ENCODE data around the gene PTPRN2.

DNA sequence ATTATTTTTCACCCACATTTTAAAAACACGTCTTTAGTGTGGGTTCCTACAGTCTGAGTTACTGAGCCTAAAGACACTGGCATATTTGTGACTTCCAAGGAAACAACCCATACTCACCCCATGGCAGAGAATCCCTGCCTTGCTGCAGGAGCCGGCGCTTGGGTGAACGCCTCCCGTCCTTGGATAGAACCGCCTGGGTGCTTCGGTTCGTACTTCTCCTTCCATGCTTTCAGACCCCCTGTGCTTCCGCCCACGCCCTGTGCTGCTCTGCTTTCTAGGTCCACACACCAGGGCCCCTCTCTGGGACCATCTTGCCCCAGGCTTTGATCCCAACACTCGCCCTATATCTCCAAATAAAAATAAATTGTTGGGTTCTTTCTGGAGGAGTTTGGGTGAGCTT lies 125.8 kb downstream of the PTPRN2 start:
- TF ChIP-seq, protein P1, sequence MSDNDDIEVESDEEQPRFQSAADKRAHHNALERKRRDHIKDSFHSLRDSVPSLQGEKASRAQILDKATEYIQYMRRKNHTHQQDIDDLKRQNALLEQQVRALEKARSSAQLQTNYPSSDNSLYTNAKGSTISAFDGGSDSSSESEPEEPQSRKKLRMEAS (IDR thresholded peaks at IDR 0.05; ENCODE audit: low read depth) = no peak
- TF ChIP-seq YY1 (IDR thresholded peaks at IDR 0.05; ENCODE audit: low read depth) (no peak), CTCF (IDR thresholded peaks at IDR 0.05) (no peak), SIN3A (IDR thresholded peaks at IDR 0.05; ENCODE audit: borderline replicate concordance, low read depth, low read length) (no peak), FOXM1 (IDR thresholded peaks at IDR 0.05; ENCODE audit: low read depth) (no peak), RAD21 (IDR thresholded peaks at IDR 0.05; ENCODE audit: low read length) (no peak), TAF1 (IDR thresholded peaks at IDR 0.05; ENCODE audit: borderline replicate concordance, low read depth, low read length) (no peak), GATA2 (CRISPR knock-in tag; IDR thresholded peaks at IDR 0.05) (no peak), EP300 (IDR thresholded peaks at IDR 0.05; ENCODE audit: borderline replicate concordance in 1 of 2, low read depth in 1 of 2, low read length in 1 of 2) (no peak), POLR2AphosphoS5 (IDR thresholded peaks at IDR 0.05; ENCODE audit: low read depth, low read length) (no peak)
- TF ChIP-seq, protein P2, sequence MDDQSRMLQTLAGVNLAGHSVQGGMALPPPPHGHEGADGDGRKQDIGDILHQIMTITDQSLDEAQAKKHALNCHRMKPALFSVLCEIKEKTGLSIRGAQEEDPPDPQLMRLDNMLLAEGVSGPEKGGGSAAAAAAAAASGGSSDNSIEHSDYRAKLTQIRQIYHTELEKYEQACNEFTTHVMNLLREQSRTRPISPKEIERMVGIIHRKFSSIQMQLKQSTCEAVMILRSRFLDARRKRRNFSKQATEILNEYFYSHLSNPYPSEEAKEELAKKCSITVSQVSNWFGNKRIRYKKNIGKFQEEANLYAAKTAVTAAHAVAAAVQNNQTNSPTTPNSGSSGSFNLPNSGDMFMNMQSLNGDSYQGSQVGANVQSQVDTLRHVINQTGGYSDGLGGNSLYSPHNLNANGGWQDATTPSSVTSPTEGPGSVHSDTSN (IDR thresholded peaks at IDR 0.05) = no peak
- TF ChIP-seq, protein P3, sequence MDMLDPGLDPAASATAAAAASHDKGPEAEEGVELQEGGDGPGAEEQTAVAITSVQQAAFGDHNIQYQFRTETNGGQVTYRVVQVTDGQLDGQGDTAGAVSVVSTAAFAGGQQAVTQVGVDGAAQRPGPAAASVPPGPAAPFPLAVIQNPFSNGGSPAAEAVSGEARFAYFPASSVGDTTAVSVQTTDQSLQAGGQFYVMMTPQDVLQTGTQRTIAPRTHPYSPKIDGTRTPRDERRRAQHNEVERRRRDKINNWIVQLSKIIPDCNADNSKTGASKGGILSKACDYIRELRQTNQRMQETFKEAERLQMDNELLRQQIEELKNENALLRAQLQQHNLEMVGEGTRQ (IDR thresholded peaks at IDR 0.05; ENCODE audit: borderline replicate concordance, low read depth, low read length) = no peak
